Measurements from ENCODE around the gene ACTR3.
A peak's percentile ranks its signal among the peaks of the same experiment; 100 is the strongest.
"Not testable (repeated sequence)": the region's sequence is repeated elsewhere in the genome, so short reads cannot be mapped to it uniquely, and the experiment has no call there.

The ACTR3 gene

GRCh38 chr2:113906647-113907046 lies 16.8 kb downstream of the ACTR3 start:
- DNase-seq, result no peak
- ATAC-seq, result no peak

GRCh38 chr2:113907297-113907696 lies 17.4 kb downstream of the ACTR3 start:
- DNase-seq (no peak), ATAC-seq (no peak)

- peak; percentile 53 for DNase-seq
Measured at GRCh38 chr2:113910110-113910717, 20.3 kb downstream of the ACTR3 start.

GRCh38 chr2:113910967-113911678 lies 21.2 kb downstream of the ACTR3 start:
- ATAC-seq, result no peak
- no peak for DNase-seq

More at GRCh38 chr2:113910110-113910717, 20.3 kb downstream of the ACTR3 start:
- peak; percentile 92 for ATAC-seq

GRCh38 chr2:113915082-113915819 lies 25.4 kb downstream of the ACTR3 start:
- DNase-seq (no peak), ATAC-seq (no peak)

GRCh38 chr2:113918229-113918628 lies 28.3 kb downstream of the ACTR3 start:
- DNase-seq (no peak), ATAC-seq (no peak)

- DNase-seq, result no peak
- no peak for ATAC-seq
Measured at GRCh38 chr2:113920996-113921395, 31.1 kb downstream of the ACTR3 start.

GRCh38 chr2:113922335-113922734 lies 32.4 kb downstream of the ACTR3 start:
- ATAC-seq (no peak), DNase-seq (no peak)

- ATAC-seq (peak; percentile 48), DNase-seq (no peak)
Measured at GRCh38 chr2:113922784-113923183, 32.9 kb downstream of the ACTR3 start.

GRCh38 chr2:113925884-113926283 lies 36.0 kb downstream of the ACTR3 start:
- ATAC-seq (no peak), DNase-seq (no peak)

GRCh38 chr2:113926314-113926713 lies 36.4 kb downstream of the ACTR3 start:
- DNase-seq, result no peak
- ATAC-seq, result peak; percentile 5

- DNase-seq (no peak), ATAC-seq (peak; percentile 9)
Measured at GRCh38 chr2:113930448-113930847, 40.6 kb downstream of the ACTR3 start.

GRCh38 chr2:113937501-113937900 lies 47.6 kb downstream of the ACTR3 start:
- ATAC-seq, result no peak
- no peak for DNase-seq

- no peak for DNase-seq
- no peak for ATAC-seq
Measured at GRCh38 chr2:113940891-113941290, 51.0 kb downstream of the ACTR3 start.

GRCh38 chr2:113945784-113946183 lies 55.9 kb downstream of the ACTR3 start:
- DNase-seq, ATAC-seq: not testable (repeated sequence)

GRCh38 chr2:113950906-113951305 lies 61.0 kb downstream of the ACTR3 start:
- not testable (repeated sequence) for ATAC-seq, DNase-seq

GRCh38 chr2:113961000-113961399 lies 71.1 kb downstream of the ACTR3 start:
- DNase-seq (no peak), ATAC-seq (no peak)

- DNase-seq, result no peak
- ATAC-seq, result no peak
Measured at GRCh38 chr2:113962692-113963480, 73.0 kb downstream of the ACTR3 start.

- ATAC-seq (no peak), DNase-seq (no peak)
Measured at GRCh38 chr2:113963965-113964364, 74.1 kb downstream of the ACTR3 start.

- DNase-seq (no peak), ATAC-seq (no peak)
Measured at GRCh38 chr2:113964436-113964835, 74.5 kb downstream of the ACTR3 start.

- no peak for ATAC-seq
Measured at GRCh38 chr2:113965228-113965627, 75.3 kb downstream of the ACTR3 start.

GRCh38 chr2:113965644-113966043 lies 75.8 kb downstream of the ACTR3 start:
- no peak for DNase-seq
- peak; percentile 82 for ATAC-seq

More at GRCh38 chr2:113965228-113965627, 75.3 kb downstream of the ACTR3 start:
- DNase-seq, result no peak
